NCI-H748 treated with DMSO at 0.1 percent for 48 hours (cell line): ENCODE data around the gene IDE.
A peak's percentile ranks its signal among the peaks of the same experiment; 100 is the strongest.

Experiments
- DNase-seq: peaks from one replicate; lab custom pipeline; 2025; lab: John Stamatoyannopoulos, UW

IDE gene

GRCh38 chr10:92567952-92568600 lies 5.8 kb downstream of the IDE start:
- no peak for DNase-seq

- DNase-seq, result no peak
These were observed 11.5 kb downstream of the IDE start for GRCh38 chr10:92562424-92562823.

GRCh38 chr10:92559046-92559445 lies 14.8 kb downstream of the IDE start:
- DNase-seq, result no peak

- no peak for DNase-seq
These were observed 19.9 kb downstream of the IDE start for GRCh38 chr10:92553959-92554358.

GRCh38 chr10:92552310-92552709 lies 21.6 kb downstream of the IDE start:
- DNase-seq, result no peak

GRCh38 chr10:92550924-92551323 lies 23.0 kb downstream of the IDE start:
- DNase-seq, result no peak

GRCh38 chr10:92547676-92548075 lies 26.2 kb downstream of the IDE start:
- no peak for DNase-seq

GRCh38 chr10:92545556-92545955 lies 28.3 kb downstream of the IDE start:
- no peak for DNase-seq

- no peak for DNase-seq
These were observed 29.6 kb downstream of the IDE start for GRCh38 chr10:92544296-92544695.

- no peak for DNase-seq
These were observed 31.4 kb downstream of the IDE start for GRCh38 chr10:92542458-92542857.

- DNase-seq, result no peak
These were observed 32.3 kb downstream of the IDE start for GRCh38 chr10:92541583-92541982.

GRCh38 chr10:92538231-92538958 lies 35.5 kb downstream of the IDE start:
- no peak for DNase-seq

GRCh38 chr10:92530891-92531535 lies 42.9 kb downstream of the IDE start:
- DNase-seq, result no peak

GRCh38 chr10:92530421-92530820 lies 43.5 kb downstream of the IDE start:
- no peak for DNase-seq

- DNase-seq, result no peak
These were observed 46.2 kb downstream of the IDE start for GRCh38 chr10:92527716-92528115.

GRCh38 chr10:92523639-92524038 lies 50.3 kb downstream of the IDE start:
- no peak for DNase-seq

GRCh38 chr10:92517034-92517655 lies 56.7 kb downstream of the IDE start:
- DNase-seq, result peak; percentile 3

- DNase-seq, result no peak
These were observed 65.0 kb downstream of the IDE start for GRCh38 chr10:92508866-92509265.

GRCh38 chr10:92506336-92506735 lies 67.6 kb downstream of the IDE start:
- DNase-seq, result no peak

GRCh38 chr10:92505044-92505443 lies 68.8 kb downstream of the IDE start:
- no peak for DNase-seq

- no peak for DNase-seq
These were observed 71.5 kb downstream of the IDE start for GRCh38 chr10:92502296-92502808.

GRCh38 chr10:92493362-92493761 lies 80.5 kb downstream of the IDE start:
- no peak for DNase-seq
